LoVo (cell line): ENCODE results near the gene UBR3.
A peak's percentile ranks its signal among the peaks of the same experiment; 100 is the strongest.
"Not testable (repeated sequence)": the region's sequence is repeated elsewhere in the genome, so short reads cannot be mapped to it uniquely, and the experiment has no call there.

Source experiments
- DNase-seq: peaks from one replicate; pipeline ENCODE4 v3.0.0-alpha.2; 2016; ENCODE audit warnings: low spot score

UBR3 gene

GRCh38 chr2:170113168-170113894 is 286.1 kb downstream of the UBR3 start:
- no peak for DNase-seq

- DNase-seq, result no peak
Measured at GRCh38 chr2:170115501-170116229, 288.4 kb downstream of the UBR3 start.

DNA sequence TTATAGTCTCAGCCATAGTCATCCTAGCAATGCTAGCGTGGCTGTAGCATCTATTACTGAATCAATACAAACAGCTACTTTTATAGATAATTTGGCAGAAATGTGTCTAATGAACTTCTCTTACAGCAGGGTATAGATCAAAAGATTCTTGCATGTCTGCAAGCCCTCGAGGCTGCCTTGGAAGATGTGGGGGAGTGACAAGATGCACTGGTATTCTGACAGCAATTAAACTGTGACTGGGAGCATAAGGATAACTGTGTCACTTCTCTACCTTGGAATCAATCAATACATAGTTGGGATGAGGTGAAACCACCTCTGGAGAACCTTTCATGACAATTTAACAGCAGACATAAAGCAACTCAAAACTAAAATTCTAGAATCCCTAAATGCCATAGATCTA is 291.4 kb downstream of the UBR3 start:
- no peak for DNase-seq

DNA sequence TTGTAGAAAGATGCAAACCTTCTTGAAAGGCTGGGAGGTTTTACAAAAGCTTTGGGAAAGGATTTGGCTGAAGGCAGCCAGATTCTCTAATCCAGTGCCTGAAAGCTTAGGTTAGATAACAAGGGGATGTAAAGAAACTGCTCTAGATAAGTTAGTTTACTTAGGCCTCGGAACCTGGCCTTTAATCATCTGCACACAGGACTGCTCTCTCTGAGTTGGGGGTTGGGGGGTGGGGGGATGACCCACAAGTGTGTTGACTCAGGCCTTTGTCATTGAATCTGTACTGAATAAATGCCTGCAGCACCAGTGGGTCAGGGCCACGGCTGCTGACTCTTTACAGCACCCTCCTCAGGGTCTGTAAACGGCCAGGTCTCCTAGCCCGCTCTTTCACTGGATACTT is 292.1 kb downstream of the UBR3 start:
- DNase-seq, result not testable (repeated sequence)

DNA sequence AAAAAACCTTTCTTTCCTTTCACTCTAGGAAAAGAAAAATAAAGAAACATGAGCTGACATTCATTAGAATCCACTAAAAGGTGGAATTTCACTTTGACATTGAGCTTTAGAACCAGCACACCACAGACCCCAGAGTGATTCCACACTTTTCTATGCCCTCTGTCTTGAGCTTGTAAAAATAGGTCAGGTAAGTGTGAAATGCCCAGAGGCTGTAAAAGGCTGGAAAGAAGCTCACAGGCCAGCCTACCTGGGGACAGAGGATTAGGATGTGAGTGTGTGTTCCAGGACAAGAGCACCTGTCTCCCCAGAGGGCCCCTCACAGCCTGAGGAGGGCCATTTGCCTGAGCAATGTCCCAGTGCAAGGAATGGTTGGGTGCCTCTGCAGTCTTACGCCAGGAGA is 294.4 kb downstream of the UBR3 start:
- DNase-seq, result no peak

DNA sequence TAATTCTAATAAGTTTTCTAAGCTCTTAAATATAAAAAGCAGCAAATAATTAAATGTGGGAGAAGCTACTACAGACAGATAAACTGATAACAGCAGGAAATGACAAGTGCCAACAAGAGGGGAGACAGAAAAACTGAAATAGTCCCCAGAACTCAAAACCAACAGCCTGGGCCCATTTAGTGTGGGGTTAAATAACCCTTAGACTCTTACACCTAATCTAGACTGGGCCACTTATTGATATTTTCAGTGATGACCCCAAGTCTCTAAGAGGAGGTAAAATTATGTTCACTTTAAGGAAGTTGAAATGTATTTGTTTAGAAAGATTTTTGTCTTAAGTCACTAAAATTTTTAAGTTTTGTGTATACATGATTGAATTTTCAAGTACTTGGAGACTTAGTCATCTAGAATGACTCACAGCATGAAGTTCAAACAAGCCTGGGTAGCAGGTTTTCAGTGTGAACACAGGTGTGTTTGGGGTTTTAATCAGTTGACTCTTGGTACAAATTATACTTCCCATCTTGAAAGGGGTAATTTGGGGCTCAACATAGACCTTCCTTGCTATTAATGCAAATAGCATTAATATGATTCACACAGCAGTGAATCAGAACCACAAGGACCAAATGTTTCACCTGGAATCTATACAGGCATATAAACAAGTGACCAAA is 295.8 kb downstream of the UBR3 start:
- peak; percentile 28 for DNase-seq

- no peak for DNase-seq
Measured at GRCh38 chr2:170123593-170123992, 296.3 kb downstream of the UBR3 start.

GRCh38 chr2:170126138-170126728 is 299.0 kb downstream of the UBR3 start:
- not testable (repeated sequence) for DNase-seq
